AG20443 (cell line): ENCODE data around the gene FNDC11.

Experiments used
- DNase-seq: peaks from one replicate; pipeline ENCODE4 v3.0.0; 2012; ENCODE audit warnings: low spot score, mixed read lengths

Gene FNDC11

GRCh38 chr20:63582382-63583063 is 28.6 kb downstream of the FNDC11 start:
- DNase-seq: no peak

GRCh38 chr20:63585616-63586565 is 31.9 kb downstream of the FNDC11 start:
- no peak for DNase-seq

GRCh38 chr20:63586797-63587196 is 32.8 kb downstream of the FNDC11 start:
- no peak for DNase-seq

- no peak for DNase-seq
These were observed 33.3 kb downstream of the FNDC11 start for GRCh38 chr20:63587256-63587655.

GRCh38 chr20:63587776-63588591 is 34.0 kb downstream of the FNDC11 start:
- no peak for DNase-seq

- no peak for DNase-seq
These were observed 34.7 kb downstream of the FNDC11 start for GRCh38 chr20:63588641-63589041.

GRCh38 chr20:63589261-63590217 is 35.6 kb downstream of the FNDC11 start:
- no peak for DNase-seq

- no peak for DNase-seq
These were observed 36.5 kb downstream of the FNDC11 start for GRCh38 chr20:63590218-63591146.

GRCh38 chr20:63591147-63591533 is 37.2 kb downstream of the FNDC11 start:
- no peak for DNase-seq

GRCh38 chr20:63591786-63592355 is 37.9 kb downstream of the FNDC11 start:
- DNase-seq: no peak

- DNase-seq: no peak
These were observed 38.7 kb downstream of the FNDC11 start for GRCh38 chr20:63592661-63593060.

- peak; percentile 86 for DNase-seq
These were observed 40.1 kb downstream of the FNDC11 start for GRCh38 chr20:63594043-63594561.

GRCh38 chr20:63595416-63596127 is 41.6 kb downstream of the FNDC11 start:
- no peak for DNase-seq

- no peak for DNase-seq
These were observed 42.5 kb downstream of the FNDC11 start for GRCh38 chr20:63596423-63596822.

GRCh38 chr20:63597651-63598478 is 43.9 kb downstream of the FNDC11 start:
- no peak for DNase-seq

GRCh38 chr20:63598479-63599395 is 44.8 kb downstream of the FNDC11 start:
- DNase-seq: no peak
